ENCODE measurements around the gene MFSD2B.

The MFSD2B gene

GRCh38 chr2:24050041-24050979, 40.4 kb downstream of the MFSD2B start:
- peak; percentile 47 for DNase-seq (ENCODE audit: low read depth, low spot score)

GRCh38 chr2:24051833-24052232, 41.9 kb downstream of the MFSD2B start:
- no peak for DNase-seq (ENCODE audit: low read depth, low spot score)

GRCh38 chr2:24052951-24053350, 43.1 kb downstream of the MFSD2B start:
- no peak for DNase-seq (ENCODE audit: low read depth, low spot score)

GRCh38 chr2:24054366-24055010, 44.6 kb downstream of the MFSD2B start:
- no peak for DNase-seq (ENCODE audit: low read depth, low spot score)

GRCh38 chr2:24055750-24056149, 45.9 kb downstream of the MFSD2B start:
- DNase-seq (ENCODE audit: low read depth, low spot score), result no peak

- DNase-seq (ENCODE audit: low read depth, low spot score), result no peak
Measured at GRCh38 chr2:24058564-24059271, 48.8 kb downstream of the MFSD2B start.

- DNase-seq (ENCODE audit: low read depth, low spot score), result no peak
Measured at GRCh38 chr2:24065341-24065740, 55.5 kb downstream of the MFSD2B start.

GRCh38 chr2:24072259-24072658, 62.4 kb downstream of the MFSD2B start:
- no peak for DNase-seq (ENCODE audit: low read depth, low spot score)

- no peak for DNase-seq (ENCODE audit: low read depth, low spot score)
Measured at GRCh38 chr2:24073816-24074215, 63.9 kb downstream of the MFSD2B start.

- DNase-seq (ENCODE audit: low read depth, low spot score), result no peak
Measured at GRCh38 chr2:24075259-24075658, 65.4 kb downstream of the MFSD2B start.
